ENCODE results near the gene CALD1. TPM values are rescaled to one million over a fixed set of nuclear protein-coding genes. Genes with fewer than 3 reads are reported as not detected.
A peak's percentile ranks its signal among the peaks of the same experiment; 100 is the strongest.

Gene CALD1
- total RNA-seq, 2 donors from 2014 or later, result 57.0 to 72.6 TPM

DNA sequence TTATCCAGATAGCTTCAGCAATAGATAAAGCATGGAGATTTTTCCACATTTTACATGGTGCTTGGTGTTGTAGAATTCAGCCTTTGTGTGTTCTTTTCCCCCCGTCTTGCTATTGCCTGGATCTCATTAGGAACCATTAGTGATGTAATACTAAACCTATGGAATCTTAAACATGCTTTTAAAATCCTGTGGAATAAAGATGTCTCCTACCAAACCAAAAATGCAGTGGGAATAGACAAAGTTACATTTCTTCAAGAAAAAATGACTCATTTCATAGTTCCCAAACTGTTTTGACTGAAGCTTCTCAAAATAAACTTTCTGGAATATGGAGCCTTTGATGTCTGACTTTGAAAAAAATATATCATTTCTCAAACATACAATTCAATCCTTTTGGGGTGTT, 44.0 kb downstream of the CALD1 start:
- Histone ChIP-seq H3K4me3 (no peak overlapping the region), H3K27ac (no peak overlapping the region), H3K4me1 (no peaks in the 10 kb centered on the region), H3K9me3 (no peaks in the 10 kb centered on the region), H3K36me3 (replicated peaks in 1 of 2; ENCODE audit: insufficient read depth in 1 of 2, low read depth in 2 of 2) (no peaks in the 10 kb centered on the region), H3K27me3 (no peaks in the 10 kb centered on the region)
- intact Hi-C loops (cut with DNase I), result no loop called here
- TF ChIP-seq POLR2A (IDR thresholded peaks at IDR 0.05), result no peak
- TF ChIP-seq, protein P1, sequence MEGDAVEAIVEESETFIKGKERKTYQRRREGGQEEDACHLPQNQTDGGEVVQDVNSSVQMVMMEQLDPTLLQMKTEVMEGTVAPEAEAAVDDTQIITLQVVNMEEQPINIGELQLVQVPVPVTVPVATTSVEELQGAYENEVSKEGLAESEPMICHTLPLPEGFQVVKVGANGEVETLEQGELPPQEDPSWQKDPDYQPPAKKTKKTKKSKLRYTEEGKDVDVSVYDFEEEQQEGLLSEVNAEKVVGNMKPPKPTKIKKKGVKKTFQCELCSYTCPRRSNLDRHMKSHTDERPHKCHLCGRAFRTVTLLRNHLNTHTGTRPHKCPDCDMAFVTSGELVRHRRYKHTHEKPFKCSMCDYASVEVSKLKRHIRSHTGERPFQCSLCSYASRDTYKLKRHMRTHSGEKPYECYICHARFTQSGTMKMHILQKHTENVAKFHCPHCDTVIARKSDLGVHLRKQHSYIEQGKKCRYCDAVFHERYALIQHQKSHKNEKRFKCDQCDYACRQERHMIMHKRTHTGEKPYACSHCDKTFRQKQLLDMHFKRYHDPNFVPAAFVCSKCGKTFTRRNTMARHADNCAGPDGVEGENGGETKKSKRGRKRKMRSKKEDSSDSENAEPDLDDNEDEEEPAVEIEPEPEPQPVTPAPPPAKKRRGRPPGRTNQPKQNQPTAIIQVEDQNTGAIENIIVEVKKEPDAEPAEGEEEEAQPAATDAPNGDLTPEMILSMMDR (IDR thresholded peaks at IDR 0.05), result no peak
- ATAC-seq (no peak), DNase-seq (no peak)
- 90 to 100% methylated on average over 1 of the region's 1 CpG for WGBS, 2 donors

DNA sequence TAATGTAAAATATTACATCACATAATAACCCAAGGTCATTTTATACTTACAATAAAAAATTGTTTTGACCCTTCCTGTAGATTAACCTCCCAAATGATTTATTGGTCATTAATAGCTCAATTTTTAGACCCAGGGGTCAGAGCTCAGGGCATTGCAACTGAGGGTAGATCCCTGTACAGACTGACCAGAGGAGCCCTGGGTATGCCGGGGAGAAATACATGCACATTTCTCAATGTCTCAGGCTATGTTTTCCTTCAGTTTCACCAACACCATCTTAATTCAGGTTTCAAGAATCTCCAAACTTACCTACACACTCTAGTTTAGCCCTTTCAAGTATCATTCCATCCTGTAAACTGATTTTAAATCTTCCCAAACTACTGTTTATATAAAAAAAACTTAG, 46.2 kb downstream of the CALD1 start:
- 100% methylated on average over 1 of the region's 1 CpG for WGBS, 2 donors
- H3K4me1 ChIP-seq, result no peaks in the 10 kb centered on the region
- H3K27ac ChIP-seq, result no peak overlapping the region

DNA sequence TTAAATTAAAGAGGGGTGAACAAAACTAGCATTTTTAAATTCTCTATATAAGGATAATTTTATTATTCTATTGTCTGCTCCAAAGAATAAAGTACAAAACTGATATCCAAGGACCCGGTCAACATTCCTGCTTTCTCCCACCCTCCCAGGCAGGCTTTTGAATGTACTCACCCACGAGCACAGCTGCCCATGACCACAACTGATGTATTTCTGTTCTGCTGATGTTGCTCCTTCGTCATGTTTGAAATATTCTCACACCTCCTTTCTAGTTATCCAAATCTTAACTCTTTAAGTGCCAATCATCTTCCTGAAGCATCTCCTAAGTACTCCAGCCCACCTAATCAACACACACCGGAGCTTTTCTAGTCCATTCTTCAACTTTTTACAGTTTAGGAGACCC, 46.7 kb downstream of the CALD1 start:
- intact Hi-C loops (cut with DNase I), result no loop called here
- 75 to 79% methylated on average over 4 of the region's 4 CpGs for WGBS, 2 donors
- Histone ChIP-seq H3K4me1 (no peaks in the 10 kb centered on the region), H3K36me3 (replicated peaks in 1 of 2; ENCODE audit: insufficient read depth in 1 of 2, low read depth in 2 of 2) (no peaks in the 10 kb centered on the region), H3K4me3 (no peak overlapping the region), H3K9me3 (no peaks in the 10 kb centered on the region), H3K27ac (no peak overlapping the region), H3K27me3 (no peaks in the 10 kb centered on the region)
- DNase-seq (no peak), ATAC-seq (no peak)
- TF ChIP-seq POLR2A (IDR thresholded peaks at IDR 0.05), result no peak
- TF ChIP-seq, protein P1 (IDR thresholded peaks at IDR 0.05), result no peak

More for the DNA sequence above, 46.2 kb downstream of the CALD1 start:
- no peaks in the 10 kb centered on the region for H3K9me3 ChIP-seq
- no peaks in the 10 kb centered on the region for H3K36me3 ChIP-seq (replicated peaks in 1 of 2; ENCODE audit: insufficient read depth in 1 of 2, low read depth in 2 of 2)
- no peaks in the 10 kb centered on the region for H3K27me3 ChIP-seq
- TF ChIP-seq POLR2A (IDR thresholded peaks at IDR 0.05), result no peak
- TF ChIP-seq, protein P1 (IDR thresholded peaks at IDR 0.05), result no peak
- intact Hi-C loops (cut with DNase I), result no loop called here
- DNase-seq (no peak), ATAC-seq (no peak)
- no peak overlapping the region for H3K4me3 ChIP-seq

DNA sequence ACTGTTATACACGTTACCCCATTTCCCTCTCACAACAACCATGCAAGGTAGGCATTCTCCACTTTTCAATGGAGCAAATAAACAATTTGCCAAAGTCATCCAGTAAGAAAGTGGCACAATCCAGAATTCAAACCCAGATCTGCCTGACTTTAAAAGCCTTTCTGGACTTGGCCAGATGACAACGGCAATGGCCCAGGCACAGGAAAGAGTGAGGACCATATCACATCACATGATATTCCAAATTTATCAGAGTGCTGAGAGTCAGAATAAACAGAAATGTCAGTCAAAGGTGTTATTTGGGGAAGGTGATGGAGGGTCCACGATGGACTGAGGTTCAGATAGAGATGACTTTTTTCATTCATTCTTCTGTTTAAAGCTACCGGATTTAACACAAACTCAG, 48.0 kb downstream of the CALD1 start:
- ATAC-seq (no peak), DNase-seq (no peak)
- H3K36me3 ChIP-seq (replicated peaks in 1 of 2; ENCODE audit: insufficient read depth in 1 of 2, low read depth in 2 of 2), result no peaks in the 10 kb centered on the region
- H3K9me3 ChIP-seq, result no peaks in the 10 kb centered on the region
- intact Hi-C loops (cut with DNase I), result no loop called here
- H3K4me3 ChIP-seq, result no peak overlapping the region
- 87 to 93% methylated on average over 4 of the region's 4 CpGs for WGBS, 2 donors
- TF ChIP-seq POLR2A (IDR thresholded peaks at IDR 0.05), result no peak
- TF ChIP-seq, protein P1 (IDR thresholded peaks at IDR 0.05), result no peak
- no peak overlapping the region for H3K27ac ChIP-seq
- no peaks in the 10 kb centered on the region for H3K4me1 ChIP-seq
- H3K27me3 ChIP-seq, result no peaks in the 10 kb centered on the region

DNA sequence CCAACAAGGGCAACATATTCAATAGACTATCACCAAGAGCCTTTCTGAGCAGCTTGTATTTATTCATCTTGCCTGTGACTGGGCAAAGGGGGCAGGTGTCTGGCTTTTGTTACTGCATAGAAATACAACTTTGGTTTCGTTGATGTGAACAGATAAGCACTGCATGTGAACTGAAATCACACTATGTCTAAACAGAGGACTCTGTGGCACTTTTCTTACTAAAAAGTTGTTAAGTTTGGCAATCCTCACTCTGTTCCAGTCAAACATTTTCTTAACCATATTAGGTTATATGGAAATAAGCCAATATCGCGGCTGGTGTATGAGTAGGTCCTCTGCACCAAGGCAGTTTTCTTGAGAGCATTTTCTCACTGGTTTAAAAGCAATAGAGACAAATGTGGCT, 48.5 kb downstream of the CALD1 start:
- ATAC-seq (peak; percentile 30), DNase-seq (no peak)
- Histone ChIP-seq H3K4me3 (no peak overlapping the region), H3K27ac (no peak overlapping the region), H3K4me1 (no peaks in the 10 kb centered on the region), H3K36me3 (replicated peaks in 1 of 2; ENCODE audit: insufficient read depth in 1 of 2, low read depth in 2 of 2) (no peaks in the 10 kb centered on the region), H3K9me3 (no peaks in the 10 kb centered on the region), H3K27me3 (no peaks in the 10 kb centered on the region)
- WGBS, 2 donors, result 65 to 81% methylated on average over 3 of the region's 3 CpGs
- no peak for TF ChIP-seq POLR2A (IDR thresholded peaks at IDR 0.05)
- TF ChIP-seq, protein P1 (IDR thresholded peaks at IDR 0.05), result no peak
- intact Hi-C loops (cut with DNase I), result no loop called here

Data from body of pancreas (tissue), 4 donors.